OCI-LY3 (cell line): ENCODE results near the gene PRXL2B.
A peak's percentile ranks its signal among the peaks of the same experiment; 100 is the strongest.

Experiments
- H2AFZ ChIP-seq: fragments of 200-600, 300-600 bp; shearing (Covaris generic); 2 replicates; pipeline ENCODE4 v1.6.0; 2014; ENCODE audit warnings: antibody characterized with exemption, low read depth, low read length
- H3K27ac ChIP-seq: fragments of 200-600, 300-600 bp; sonication (generic); 2 replicates; pipeline ENCODE4 v1.5.1; 2014; ENCODE audit warnings: mild to moderate bottlenecking, low read length, moderate library complexity, mixed read lengths
- H3K27me3 ChIP-seq: fragments of 200-600, 300-600 bp; sonication (generic); 2 replicates; pipeline ENCODE4 v1.6.1; 2014; ENCODE audit warnings: low read depth, low read length, mixed read lengths
- H3K36me3 ChIP-seq: fragments of 200-600, 300-600 bp; sonication (generic); replicated peaks from 2 replicates; pipeline ENCODE3; 2014; ENCODE audit warnings: low read depth, low read length, mixed read lengths
- H3K4me1 ChIP-seq: fragments of 300-600, 200-600 bp; sonication (generic); 2 replicates; pipeline ENCODE4 v1.6.1; 2014; ENCODE audit warnings: low read length, mixed read lengths
- H3K4me2 ChIP-seq: fragments of 200-600, 300-600 bp; sonication (generic); 2 replicates; pipeline ENCODE4 v1.6.1; 2014; ENCODE audit warnings: low read length, mixed read lengths
- H3K4me3 ChIP-seq: fragments of 300-600, 200-600 bp; sonication (generic); 2 replicates; pipeline ENCODE4 v1.5.1; 2014; ENCODE audit warnings: antibody characterized with exemption, mild to moderate bottlenecking, low read length, moderate library complexity
- H3K79me2 ChIP-seq: fragments of 300-600, 200-600 bp; shearing (Covaris generic); 2 replicates; pipeline ENCODE4 v1.6.1; 2014; ENCODE audit warnings: mild to moderate bottlenecking, low read length, mixed read lengths
- H3K9ac ChIP-seq: fragments of 300-600, 200-600 bp; shearing (Covaris generic); 2 replicates; pipeline ENCODE4 v1.6.0; 2014; ENCODE audit warnings: mild to moderate bottlenecking, low read length, moderate library complexity
- H3K9me3 ChIP-seq: fragments of 200-600, 300-600 bp; shearing (Covaris generic); 2 replicates; pipeline ENCODE4 v1.6.1; 2014; ENCODE audit warnings: low read length, mixed read lengths; ENCODE audit not compliant: insufficient read depth
- H4K20me1 ChIP-seq: fragments of 200-600, 300-600 bp; sonication (generic); 2 replicates; pipeline ENCODE4 v1.6.1; 2016; ENCODE audit warnings: low read length, mixed read lengths; ENCODE audit not compliant: insufficient read depth
- CTCF ChIP-seq: fragments of 200-600, 300-600 bp; sonication (generic); IDR thresholded peaks from 2 replicates; pipeline ENCODE4 v1.5.1; 2014; ENCODE audit warnings: antibody characterized with exemption, low read length, low read depth
- EZH2phosphoT487 ChIP-seq: fragments of 200-600 bp; shearing (Covaris generic); IDR thresholded peaks from 2 replicates; pipeline ENCODE4 v1.6.1; 2018; ENCODE audit warnings: antibody characterized with exemption, mixed run types, low read depth

Gene PRXL2B

GRCh38 chr1:2587071-2587859 lies 688 bp downstream of the PRXL2B start:
- H3K27ac ChIP-seq: no peak overlapping the region
- no peaks in the 10 kb centered on the region for H3K27me3 ChIP-seq
- H2AFZ ChIP-seq: no peak overlapping the region
- H3K36me3 ChIP-seq: peaks cover 3% of the 10 kb centered on the region
- H3K4me1 ChIP-seq: peaks cover 21% of the 10 kb centered on the region
- H3K4me2 ChIP-seq: peak overlapping the region; percentile 85
- TF ChIP-seq CTCF: no peak
- no peak for TF ChIP-seq EZH2phosphoT487
- H3K9ac ChIP-seq: peak overlapping the region; percentile 95
- H4K20me1 ChIP-seq: no peaks in the 10 kb centered on the region
- peaks cover 10% of the 10 kb centered on the region; the same call in 1 of the 2 replicates for H3K79me2 ChIP-seq
- peak overlapping the region; percentile 97 for H3K4me3 ChIP-seq
- H3K9me3 ChIP-seq: no peaks in the 10 kb centered on the region

DNA sequence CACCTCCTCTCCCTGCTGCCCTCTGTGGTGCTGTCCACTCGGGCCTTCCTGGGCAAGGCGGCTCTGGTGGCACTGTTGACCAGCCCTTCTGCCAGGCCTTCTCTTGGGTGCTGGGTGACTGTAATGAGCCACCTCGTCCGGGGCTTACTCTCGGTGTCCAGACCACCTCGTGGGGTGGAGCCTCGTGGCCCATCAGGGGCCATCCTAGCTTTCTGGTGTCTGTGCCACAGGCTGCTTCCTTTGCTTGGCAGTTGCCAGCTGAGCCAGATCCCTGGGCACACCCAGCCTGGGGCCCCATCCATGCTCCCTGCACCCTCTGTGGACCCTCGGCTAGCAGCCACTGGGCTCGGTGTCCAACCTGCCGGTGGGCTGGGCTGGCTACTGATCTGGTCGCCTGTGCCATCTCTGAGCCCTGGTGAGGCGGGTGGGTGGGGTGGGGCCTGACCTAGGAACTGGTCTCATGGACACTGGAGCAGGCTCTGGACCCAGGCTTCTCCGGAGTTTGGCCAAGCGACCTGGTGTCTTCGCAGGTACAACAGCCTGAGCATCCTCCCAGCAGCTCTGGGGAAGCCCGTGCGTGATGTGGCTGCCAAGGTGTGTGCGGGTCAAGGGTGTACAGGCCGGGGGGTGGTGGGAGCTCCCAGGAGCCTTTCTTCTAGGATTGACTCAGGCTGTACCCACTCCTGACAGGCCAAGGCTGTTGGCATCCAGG lies 1.4 kb downstream of the PRXL2B start:
- TF ChIP-seq EZH2phosphoT487 (no peak), CTCF (no peak)
- Histone ChIP-seq H3K4me2 (peak overlapping the region; percentile 85), H3K27me3 (no peaks in the 10 kb centered on the region), H3K9ac (no peak overlapping the region), H2AFZ (no peak overlapping the region), H3K4me1 (peaks cover 20% of the 10 kb centered on the region), H3K79me2 (peaks cover 10% of the 10 kb centered on the region; the same call in 1 of the 2 replicates), H3K36me3 (peaks cover 3% of the 10 kb centered on the region), H3K9me3 (no peaks in the 10 kb centered on the region), H4K20me1 (no peaks in the 10 kb centered on the region), H3K4me3 (peak overlapping the region; percentile 97; the same call in 1 of the 2 replicates), H3K27ac (no peak overlapping the region)

DNA sequence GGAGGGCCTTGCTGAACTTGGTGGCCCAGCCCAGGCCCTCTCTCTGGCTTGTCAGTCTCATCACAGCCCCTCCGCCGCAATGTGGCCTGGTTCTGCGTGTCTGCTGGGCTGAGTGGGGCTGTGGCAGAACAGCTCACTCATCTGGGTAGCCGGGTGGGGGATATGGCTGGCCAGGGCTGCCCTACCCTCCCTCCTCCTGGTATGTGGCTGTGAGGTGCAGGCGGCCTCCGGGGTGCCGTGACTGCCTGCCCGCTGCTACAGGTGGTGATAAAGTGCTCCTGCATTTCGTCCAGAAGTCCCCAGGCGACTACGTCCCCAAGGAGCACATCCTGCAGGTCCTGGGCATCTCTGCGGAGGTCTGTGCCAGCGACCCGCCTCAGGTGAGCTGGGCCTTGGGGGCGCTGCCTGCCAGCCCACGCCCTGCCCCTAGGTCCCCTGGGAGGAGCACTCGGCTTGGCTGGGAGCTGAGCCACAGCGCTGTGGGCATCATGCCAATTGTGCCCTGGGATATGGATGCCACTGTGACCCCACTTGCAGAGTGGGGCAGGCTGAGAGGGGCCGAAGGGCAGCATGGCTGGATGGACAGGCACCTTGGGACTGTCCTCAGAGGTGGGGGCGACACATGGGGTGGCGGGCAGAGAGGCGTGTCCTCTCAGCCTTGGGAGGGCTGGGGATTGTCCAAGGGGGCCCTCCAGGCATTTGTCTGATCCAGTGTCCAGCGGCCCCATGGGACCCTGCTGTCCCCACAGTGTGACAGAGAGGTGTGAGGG lies 2.3 kb downstream of the PRXL2B start:
- H4K20me1 ChIP-seq: no peaks in the 10 kb centered on the region
- no peak overlapping the region for H3K9ac ChIP-seq
- H3K9me3 ChIP-seq: no peaks in the 10 kb centered on the region
- no peaks in the 10 kb centered on the region for H3K27me3 ChIP-seq
- H3K4me1 ChIP-seq: peaks cover 17% of the 10 kb centered on the region
- no peak for TF ChIP-seq EZH2phosphoT487
- TF ChIP-seq CTCF: no peak
- no peak overlapping the region for H2AFZ ChIP-seq
- peaks cover 10% of the 10 kb centered on the region; the same call in 1 of the 2 replicates for H3K79me2 ChIP-seq
- no peak overlapping the region for H3K4me2 ChIP-seq
- no peak overlapping the region for H3K27ac ChIP-seq
- H3K36me3 ChIP-seq: peaks cover 3% of the 10 kb centered on the region
- no peak overlapping the region for H3K4me3 ChIP-seq
